ENCODE results near the gene SULT2B1.

Gene SULT2B1

DNA sequence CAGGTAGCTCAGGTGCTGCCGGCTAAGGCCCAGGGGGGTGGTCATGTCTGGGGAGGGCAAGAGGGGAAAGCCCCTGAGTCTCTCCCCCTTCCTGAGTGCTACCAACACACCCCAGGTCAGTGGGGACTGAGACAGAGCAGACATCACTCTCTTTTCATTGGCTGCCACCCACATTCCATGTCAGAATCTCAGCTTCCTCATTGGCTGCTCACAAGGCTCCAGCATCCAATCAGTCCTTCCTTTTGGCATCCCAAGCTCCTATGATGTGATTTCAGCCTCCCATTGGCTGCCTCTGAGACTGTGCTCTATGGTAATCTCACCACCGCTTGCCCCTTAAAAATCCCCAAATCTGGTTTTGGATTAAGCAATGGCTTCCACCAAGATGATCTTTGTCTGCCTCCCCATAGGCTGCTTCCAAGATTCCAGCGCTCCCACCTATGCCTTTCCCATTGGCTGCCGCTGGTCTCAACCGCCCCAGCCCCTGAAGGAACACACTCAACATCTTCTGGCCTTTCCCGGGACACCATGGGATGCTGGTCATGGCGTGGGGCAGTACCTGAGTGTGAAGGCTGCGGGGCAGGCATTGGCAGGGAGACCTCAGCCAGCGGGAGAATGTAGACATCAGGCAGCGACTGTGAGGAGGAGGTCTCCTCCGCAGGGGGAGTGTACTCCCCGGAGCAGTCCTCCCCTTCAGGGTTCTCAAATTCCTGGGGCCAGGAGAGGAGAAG is 42.3 kb upstream of the SULT2B1 start:
- no peak overlapping the region for H3K4me3 ChIP-seq (replicated peaks in 1 of 2; ENCODE audit: low read depth in 2 of 2, low read length in 2 of 2)
- peak in 1 of 2 donors; percentile 15 for DNase-seq (ENCODE audit: low read depth in 2 of 2)
- TF ChIP-seq, protein P1, sequence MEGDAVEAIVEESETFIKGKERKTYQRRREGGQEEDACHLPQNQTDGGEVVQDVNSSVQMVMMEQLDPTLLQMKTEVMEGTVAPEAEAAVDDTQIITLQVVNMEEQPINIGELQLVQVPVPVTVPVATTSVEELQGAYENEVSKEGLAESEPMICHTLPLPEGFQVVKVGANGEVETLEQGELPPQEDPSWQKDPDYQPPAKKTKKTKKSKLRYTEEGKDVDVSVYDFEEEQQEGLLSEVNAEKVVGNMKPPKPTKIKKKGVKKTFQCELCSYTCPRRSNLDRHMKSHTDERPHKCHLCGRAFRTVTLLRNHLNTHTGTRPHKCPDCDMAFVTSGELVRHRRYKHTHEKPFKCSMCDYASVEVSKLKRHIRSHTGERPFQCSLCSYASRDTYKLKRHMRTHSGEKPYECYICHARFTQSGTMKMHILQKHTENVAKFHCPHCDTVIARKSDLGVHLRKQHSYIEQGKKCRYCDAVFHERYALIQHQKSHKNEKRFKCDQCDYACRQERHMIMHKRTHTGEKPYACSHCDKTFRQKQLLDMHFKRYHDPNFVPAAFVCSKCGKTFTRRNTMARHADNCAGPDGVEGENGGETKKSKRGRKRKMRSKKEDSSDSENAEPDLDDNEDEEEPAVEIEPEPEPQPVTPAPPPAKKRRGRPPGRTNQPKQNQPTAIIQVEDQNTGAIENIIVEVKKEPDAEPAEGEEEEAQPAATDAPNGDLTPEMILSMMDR (IDR thresholded peaks at IDR 0.05; ENCODE audit: low read depth, low read length): no peak

DNA sequence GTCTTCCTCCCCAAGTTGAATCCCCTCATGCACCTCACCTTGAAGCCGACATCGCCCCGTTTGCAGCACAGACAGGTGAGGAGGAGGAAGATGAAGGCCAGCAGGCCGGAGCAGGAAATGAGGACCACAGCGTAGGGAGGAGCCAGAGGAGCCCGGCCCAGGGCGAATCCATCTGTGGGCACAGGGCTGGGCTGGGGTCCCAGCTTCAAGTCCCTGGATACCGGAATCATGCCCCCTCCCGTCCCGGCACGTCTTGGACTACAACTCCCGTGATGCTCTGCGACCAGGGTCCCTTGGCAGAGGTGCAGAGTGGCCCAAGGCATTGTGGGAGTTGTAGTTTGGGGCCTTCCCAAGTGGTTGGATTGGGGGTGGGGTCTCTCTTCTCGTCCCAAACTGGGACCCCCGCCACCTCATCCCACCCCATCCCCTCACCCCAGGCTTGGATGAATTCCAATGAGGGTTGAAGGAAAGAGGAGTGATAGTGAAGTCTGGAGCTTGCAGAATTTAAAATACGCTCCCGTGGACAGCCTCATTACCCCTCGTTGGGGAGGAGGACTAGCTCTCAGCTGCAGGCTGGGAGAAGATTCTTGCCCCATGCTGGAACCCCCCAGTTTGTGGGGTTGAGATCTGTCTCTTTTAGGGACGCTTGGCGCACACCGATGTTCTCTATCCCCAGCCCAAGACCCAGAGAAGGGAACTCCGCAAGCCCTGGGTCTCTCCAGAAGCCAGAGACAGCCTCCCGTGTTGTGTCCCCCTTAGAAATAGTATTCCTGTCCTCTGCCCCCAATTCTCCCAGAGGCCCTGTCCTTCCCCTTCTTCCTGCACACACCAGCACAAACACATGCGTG is 41.3 kb upstream of the SULT2B1 start:
- no peak overlapping the region for H3K4me3 ChIP-seq (replicated peaks in 1 of 2; ENCODE audit: low read depth in 2 of 2, low read length in 2 of 2)
- TF ChIP-seq, protein P1 (IDR thresholded peaks at IDR 0.05; ENCODE audit: low read depth, low read length): no peak
- peak; percentile 50 to 57 for DNase-seq (ENCODE audit: low read depth in 2 of 2)

DNA sequence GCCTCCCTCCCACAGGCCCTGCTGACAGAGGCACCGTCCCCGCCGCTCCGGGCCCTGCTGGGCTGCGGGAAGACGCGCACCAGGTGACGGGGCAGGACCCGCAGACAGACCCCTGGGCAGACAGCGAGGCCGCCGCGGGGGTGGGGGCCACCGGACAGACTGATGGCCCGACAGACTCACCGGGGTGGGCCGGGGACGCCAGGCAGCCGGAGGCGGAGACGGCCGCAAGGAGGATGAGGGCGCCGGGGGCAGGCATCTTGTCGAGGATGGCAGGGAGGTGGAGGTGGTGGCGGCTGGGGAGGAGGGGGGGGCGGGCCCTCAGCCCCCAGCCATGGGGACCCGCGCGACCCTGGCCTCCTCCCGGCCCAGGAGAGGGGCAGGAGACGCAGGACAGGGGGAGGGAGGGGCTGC is 40.6 kb upstream of the SULT2B1 start:
- no peak for DNase-seq (ENCODE audit: low read depth in 2 of 2)
- no peak overlapping the region for H3K4me3 ChIP-seq (replicated peaks in 1 of 2; ENCODE audit: low read depth in 2 of 2, low read length in 2 of 2)
- TF ChIP-seq, protein P1 (IDR thresholded peaks at IDR 0.05; ENCODE audit: low read depth, low read length): no peak

DNA sequence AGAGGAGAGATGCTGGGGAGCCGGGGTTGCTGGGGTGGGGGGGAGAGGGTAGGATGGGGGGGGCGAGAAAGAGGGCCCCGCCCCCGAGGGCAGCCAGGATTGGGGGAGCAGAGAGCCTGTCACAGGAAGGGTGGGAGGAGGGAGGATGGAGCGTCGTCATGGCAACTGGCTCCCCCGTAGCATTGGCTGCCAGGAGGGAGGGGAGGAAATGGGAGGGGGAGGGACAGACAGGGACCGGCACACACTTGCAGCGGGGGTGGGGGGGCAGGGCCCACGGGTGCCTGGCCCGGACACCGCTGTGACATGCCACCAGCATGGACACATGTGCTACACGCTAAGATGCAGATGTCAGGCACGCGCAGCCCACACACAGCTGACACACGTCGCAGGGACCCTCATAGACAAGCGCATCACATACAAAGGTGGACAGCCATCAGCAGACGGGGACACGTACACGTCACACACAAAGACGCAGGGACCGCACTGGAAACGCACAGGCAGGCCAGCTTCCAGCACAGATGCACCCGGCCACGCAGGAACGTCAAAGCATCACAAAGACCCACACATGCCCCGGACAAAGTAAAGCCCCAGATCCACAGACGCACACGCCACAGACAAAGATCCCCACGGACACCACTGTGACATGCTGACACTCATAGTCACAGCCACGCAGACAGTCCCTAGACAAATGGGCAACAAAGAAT is 40.0 kb upstream of the SULT2B1 start, which contains the start of gene LMTK3:
LMTK3 (minus strand) TSS at position 36 of the 704 bp plus-strand sequence. CDS start 259 bp downstream, outside the sequence.
- no peak within 1 kb of the TSS for H3K4me3 ChIP-seq (replicated peaks in 1 of 2; ENCODE audit: low read depth in 2 of 2, low read length in 2 of 2)
- TF ChIP-seq, protein P1 (IDR thresholded peaks at IDR 0.05; ENCODE audit: low read depth, low read length): no peak
- DNase-seq (ENCODE audit: low read depth in 2 of 2): peak; percentile 25 to 38

DNA sequence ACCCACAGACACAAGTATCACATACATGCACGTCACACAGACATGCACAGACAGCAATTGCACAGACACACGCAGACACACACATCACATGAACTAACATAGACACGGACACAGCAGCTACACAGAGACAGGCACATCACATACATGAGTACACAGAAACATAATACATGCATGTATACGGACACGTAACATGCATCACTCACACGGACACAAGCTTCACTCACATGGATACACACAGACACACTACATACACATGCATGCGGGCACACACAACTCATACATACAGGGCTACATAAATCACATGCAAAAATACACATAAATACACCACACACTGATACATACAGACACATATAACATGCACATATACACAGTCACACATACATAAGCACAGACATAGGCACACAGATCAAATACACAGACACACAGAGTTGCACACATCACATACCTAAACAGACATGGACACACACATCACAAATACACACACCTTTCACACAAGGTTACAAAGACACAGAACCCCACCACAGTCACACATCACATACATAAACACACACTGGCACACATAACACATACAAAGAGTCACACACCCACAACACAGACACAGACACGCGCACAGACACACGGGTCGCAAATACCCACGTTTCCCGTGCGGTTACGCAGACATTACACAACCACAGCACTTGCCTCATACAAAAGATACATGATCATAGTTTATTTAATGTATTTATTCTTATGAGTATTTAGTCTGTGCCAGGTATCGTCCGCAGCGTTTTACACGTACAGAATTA is 39.3 kb upstream of the SULT2B1 start:
- DNase-seq (ENCODE audit: low read depth in 2 of 2): no peak
- H3K4me3 ChIP-seq (replicated peaks in 1 of 2; ENCODE audit: low read depth in 2 of 2, low read length in 2 of 2): no peak overlapping the region
- TF ChIP-seq, protein P1 (IDR thresholded peaks at IDR 0.05; ENCODE audit: low read depth, low read length): no peak
